MM.1S (cell line): ENCODE measurements around the gene KRT23.

Source experiments
- CTCF ChIP-seq: fragments of 300-600 bp; sonication (generic); IDR thresholded peaks from 2 replicates; pipeline ENCODE4 v1.5.1; 2016; ENCODE audit warnings: antibody characterized with exemption, low read length, mixed read lengths
- EZH2 ChIP-seq: fragments of 300-600 bp; sonication (generic); optimal IDR thresholded peaks from 2 replicates; pipeline ENCODE3; 2017; ENCODE audit warnings: low read depth, mild to moderate bottlenecking, antibody characterized with exemption, low read length, mixed read lengths
- EZH2phosphoT487 ChIP-seq: fragments of 300-600 bp; sonication (generic); IDR thresholded peaks from 2 replicates; pipeline ENCODE4 v1.6.1; 2018; ENCODE audit warnings: antibody characterized with exemption, low read length

GRCh38 chr17:40937384-40937819 lies at the start of gene KRT23:
- TF ChIP-seq CTCF: no peak
- TF ChIP-seq EZH2: no peak
- TF ChIP-seq EZH2phosphoT487: no peak
